Hepatocyte (in vitro differentiated cells): ENCODE data around the gene IGFALS.

Source experiments
- EZH2 ChIP-seq: fragments of 200-600 bp; sonication (generic); IDR thresholded peaks from 2 replicates; pipeline ENCODE4 v1.6.1; 2016; ENCODE audit warnings: antibody characterized with exemption, mild to moderate bottlenecking, borderline replicate concordance
- EZH2phosphoT487 ChIP-seq: fragments of 200-600 bp; sonication (generic); IDR thresholded peaks from one replicate; pipeline ENCODE4 v1.6.1; 2018; ENCODE audit warnings: antibody characterized with exemption, mild to moderate bottlenecking, low read depth, moderate library complexity; ENCODE audit not compliant: unreplicated experiment, severe bottlenecking
- TF ChIP-seq, protein P1 (sequence below): fragments of 200-600 bp; sonication (generic); IDR thresholded peaks from 2 replicates; pipeline ENCODE4 v1.5.1; 2016; ENCODE audit warnings: antibody characterized with exemption, mild to moderate bottlenecking; ENCODE audit not compliant: poor library complexity

DNA sequence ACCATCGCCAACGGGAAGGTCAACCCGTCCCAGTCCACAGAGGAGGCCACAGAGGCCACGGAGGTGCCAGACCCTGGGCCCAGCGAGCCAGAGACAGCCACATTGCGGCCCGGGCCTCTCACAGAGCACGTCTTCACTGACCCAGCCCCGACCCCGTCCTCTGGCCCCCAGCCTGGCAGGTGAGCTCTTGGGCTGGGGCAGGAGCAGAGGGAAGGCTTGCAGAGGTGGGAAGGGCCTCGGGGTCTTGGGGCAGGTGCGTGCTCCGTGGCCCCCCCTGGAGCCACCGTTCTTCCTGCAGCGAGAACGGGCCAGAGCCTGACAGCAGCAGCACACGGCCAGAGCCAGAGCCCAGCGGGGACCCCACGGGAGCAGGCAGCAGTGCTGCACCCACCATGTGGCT is 27.3 kb downstream of the IGFALS start:
- TF ChIP-seq, protein P1, sequence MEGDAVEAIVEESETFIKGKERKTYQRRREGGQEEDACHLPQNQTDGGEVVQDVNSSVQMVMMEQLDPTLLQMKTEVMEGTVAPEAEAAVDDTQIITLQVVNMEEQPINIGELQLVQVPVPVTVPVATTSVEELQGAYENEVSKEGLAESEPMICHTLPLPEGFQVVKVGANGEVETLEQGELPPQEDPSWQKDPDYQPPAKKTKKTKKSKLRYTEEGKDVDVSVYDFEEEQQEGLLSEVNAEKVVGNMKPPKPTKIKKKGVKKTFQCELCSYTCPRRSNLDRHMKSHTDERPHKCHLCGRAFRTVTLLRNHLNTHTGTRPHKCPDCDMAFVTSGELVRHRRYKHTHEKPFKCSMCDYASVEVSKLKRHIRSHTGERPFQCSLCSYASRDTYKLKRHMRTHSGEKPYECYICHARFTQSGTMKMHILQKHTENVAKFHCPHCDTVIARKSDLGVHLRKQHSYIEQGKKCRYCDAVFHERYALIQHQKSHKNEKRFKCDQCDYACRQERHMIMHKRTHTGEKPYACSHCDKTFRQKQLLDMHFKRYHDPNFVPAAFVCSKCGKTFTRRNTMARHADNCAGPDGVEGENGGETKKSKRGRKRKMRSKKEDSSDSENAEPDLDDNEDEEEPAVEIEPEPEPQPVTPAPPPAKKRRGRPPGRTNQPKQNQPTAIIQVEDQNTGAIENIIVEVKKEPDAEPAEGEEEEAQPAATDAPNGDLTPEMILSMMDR: no peak
- TF ChIP-seq EZH2phosphoT487 (no peak), EZH2 (no peak)
